Measurements from ENCODE around the gene USP10. TPM values are rescaled to one million over a fixed set of nuclear protein-coding genes. Genes with fewer than 3 reads are reported as not detected.

Gene USP10
- total RNA-seq: 62.7 TPM
- long read RNA-seq, transcript USP10-201 (14 exons, 3,009 nt): major isoform, 55 of 97 reads
- long read RNA-seq, partial matches to known transcripts: 17 of 97 reads
- long read RNA-seq, other reads (novel, unspliced or antisense): 23 of 97 reads

GRCh38 chr16:84699712-84700445, at the start of gene USP10:
USP10 (plus strand) TSS chr16:84700000; CDS start chr16:84700091, 91 bp downstream.
- Histone ChIP-seq H3K9me3 (no peaks in the 10 kb centered on the region), H3K27ac (peak within 1 kb of the TSS; percentile 86), H3K27me3 (ENCODE audit: low read depth) (no peaks in the 10 kb centered on the region), H3K4me1 (peaks cover 34% of the 10 kb centered on the region), H3K4me3 (peak within 1 kb of the TSS; percentile 98), H3K36me3 (no peaks in the 10 kb centered on the region)
- ATAC-seq (peak; percentile 95 to 96), DNase-seq (peak; percentile 87)
- intact Hi-C loops (cut with DNase I): no loop called here
- TF ChIP-seq CTCF (IDR thresholded peaks at IDR 0.05): no peak

GRCh38 chr16:84650062-84650991, 49.5 kb upstream of the USP10 start:
- intact Hi-C loops (cut with DNase I): no loop called here
- no peak for TF ChIP-seq CTCF (IDR thresholded peaks at IDR 0.05)
- no peak for ATAC-seq

GRCh38 chr16:84652566-84652965, 47.2 kb upstream of the USP10 start:
- H3K36me3 ChIP-seq: peaks cover 67% of the 10 kb centered on the region
- ATAC-seq (no peak), DNase-seq (no peak)
- intact Hi-C loops (cut with DNase I): no loop called here
- no peaks in the 10 kb centered on the region for H3K27me3 ChIP-seq (ENCODE audit: low read depth)
- H3K27ac ChIP-seq: no peak overlapping the region
- H3K9me3 ChIP-seq: no peaks in the 10 kb centered on the region
- TF ChIP-seq CTCF (IDR thresholded peaks at IDR 0.05): no peak
- H3K4me1 ChIP-seq: peaks cover 5% of the 10 kb centered on the region
- H3K4me3 ChIP-seq: no peak overlapping the region

More at GRCh38 chr16:84650062-84650991, 49.5 kb upstream of the USP10 start:
- DNase-seq: no peak
- Histone ChIP-seq H3K4me1 (peaks cover 9% of the 10 kb centered on the region), H3K27ac (no peak overlapping the region), H3K27me3 (ENCODE audit: low read depth) (no peaks in the 10 kb centered on the region), H3K4me3 (no peak overlapping the region), H3K36me3 (peaks cover 47% of the 10 kb centered on the region), H3K9me3 (no peaks in the 10 kb centered on the region)

- no peaks in the 10 kb centered on the region for H3K27me3 ChIP-seq (ENCODE audit: low read depth)
- no peak for DNase-seq
- H3K27ac ChIP-seq: no peak overlapping the region
- H3K4me3 ChIP-seq: no peak overlapping the region
- peaks cover 83% of the 10 kb centered on the region for H3K36me3 ChIP-seq
- no peaks in the 10 kb centered on the region for H3K9me3 ChIP-seq
- H3K4me1 ChIP-seq: no peaks in the 10 kb centered on the region
- TF ChIP-seq CTCF (IDR thresholded peaks at IDR 0.05): no peak
- intact Hi-C loops (cut with DNase I): no loop called here
- no peak for ATAC-seq
These were observed 45.6 kb upstream of the USP10 start for GRCh38 chr16:84654238-84654637.

GRCh38 chr16:84654998-84655397, 44.8 kb upstream of the USP10 start:
- Histone ChIP-seq H3K27me3 (ENCODE audit: low read depth) (no peaks in the 10 kb centered on the region), H3K4me3 (no peak overlapping the region), H3K27ac (no peak overlapping the region), H3K4me1 (no peaks in the 10 kb centered on the region), H3K9me3 (no peaks in the 10 kb centered on the region), H3K36me3 (peaks cover 91% of the 10 kb centered on the region)
- DNase-seq (no peak), ATAC-seq (no peak)
- TF ChIP-seq CTCF (IDR thresholded peaks at IDR 0.05): no peak
- intact Hi-C loops (cut with DNase I): no loop called here
